ENCODE measurements around the gene TGFB2.

- TF ChIP-seq POLR2AphosphoS5 (IDR thresholded peaks at IDR 0.05; ENCODE audit: low read depth, low read length): no peak
- no peak for TF ChIP-seq ELF1 (IDR thresholded peaks at IDR 0.05; ENCODE audit: borderline replicate concordance, low read depth)
These were observed 130.6 kb downstream of the TGFB2 start for GRCh38 chr1:218475699-218476098.
